ENCODE results near the gene HS3ST3A1.
"Not testable (repeated sequence)": the region's sequence is repeated elsewhere in the genome, so short reads cannot be mapped to it uniquely, and the experiment has no call there.

The HS3ST3A1 gene

GRCh38 chr17:13575466-13575865, 26.3 kb downstream of the HS3ST3A1 start:
- no peak for DNase-seq

- DNase-seq = no peak
Measured at GRCh38 chr17:13572581-13572980, 29.1 kb downstream of the HS3ST3A1 start.

DNA sequence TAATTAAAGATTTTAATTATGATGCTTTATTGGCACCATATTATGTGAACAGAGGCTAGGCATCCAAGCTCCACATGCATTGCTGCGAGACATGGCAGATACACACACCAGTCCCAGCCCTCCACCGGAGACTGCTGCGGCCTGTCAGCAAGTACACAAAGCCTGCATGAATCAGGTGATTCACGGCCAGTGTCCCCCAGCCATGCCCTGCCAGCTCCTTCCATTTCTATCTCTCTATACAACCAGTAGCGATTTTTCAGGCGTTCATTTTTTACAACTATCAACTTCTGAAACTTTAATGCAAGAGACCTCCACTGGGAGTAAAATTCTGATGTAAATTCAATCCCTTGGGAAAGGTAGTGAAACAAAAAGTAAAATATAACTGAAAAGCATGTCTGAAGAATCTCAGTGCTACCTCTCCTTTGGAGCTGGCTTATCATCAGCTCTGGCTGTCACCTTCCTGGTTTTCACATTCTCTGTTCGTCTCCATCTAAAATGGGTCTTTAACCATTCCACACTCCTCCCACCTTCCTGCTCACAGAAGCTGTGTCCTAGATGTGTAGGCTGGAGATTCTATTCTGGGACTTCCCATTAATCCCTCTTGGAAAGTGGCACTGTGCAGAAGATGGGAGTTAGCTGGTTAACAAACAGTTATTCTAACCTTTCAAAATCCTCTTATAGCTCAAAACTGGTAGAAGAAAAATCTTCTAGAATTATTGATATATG, 32.2 kb downstream of the HS3ST3A1 start:
- DNase-seq = no peak

- DNase-seq = no peak
Measured at GRCh38 chr17:13568582-13569397, 32.9 kb downstream of the HS3ST3A1 start.

DNA sequence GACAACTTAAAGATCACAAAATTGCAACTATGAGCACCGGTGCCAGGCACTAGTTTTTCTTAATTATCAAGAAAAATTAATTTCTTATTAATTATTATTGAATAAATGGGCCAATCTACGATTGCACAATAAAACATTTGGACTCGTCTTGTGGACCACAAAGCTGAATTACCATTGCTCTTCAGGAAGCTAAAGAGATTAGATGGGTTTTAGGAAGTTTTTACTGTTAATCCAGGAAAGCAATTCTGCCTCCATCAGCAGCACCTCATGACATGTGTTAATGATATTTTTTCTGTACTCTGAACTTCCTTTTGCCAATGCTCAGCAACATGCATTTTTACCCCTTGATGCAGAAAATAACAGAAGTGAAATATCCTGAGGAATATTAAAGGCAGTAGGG, 37.9 kb downstream of the HS3ST3A1 start:
- DNase-seq = no peak

- no peak for DNase-seq
Measured at GRCh38 chr17:13562271-13562800, 39.4 kb downstream of the HS3ST3A1 start.

GRCh38 chr17:13561606-13562270, 40.0 kb downstream of the HS3ST3A1 start:
- DNase-seq = no peak

GRCh38 chr17:13560935-13561334, 40.8 kb downstream of the HS3ST3A1 start:
- no peak for DNase-seq

DNA sequence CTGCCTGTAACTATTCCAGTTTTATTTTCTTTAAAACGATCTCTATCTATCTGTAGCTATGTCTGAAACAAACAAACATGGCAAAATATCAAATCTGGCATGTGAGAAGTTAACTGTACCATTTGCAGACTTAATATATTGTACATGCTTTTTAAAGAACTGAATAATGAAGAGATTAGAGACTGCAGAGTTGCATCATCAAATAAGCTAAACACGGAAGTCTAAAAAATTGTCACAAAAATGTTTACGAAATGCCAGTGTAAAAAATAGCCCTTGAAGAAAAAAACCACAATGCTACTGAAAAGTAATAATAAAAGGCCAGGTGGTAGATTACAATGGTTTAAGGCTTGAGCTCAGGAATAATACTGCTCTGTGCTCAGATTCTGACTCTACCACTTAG, 43.1 kb downstream of the HS3ST3A1 start:
- no peak for DNase-seq

GRCh38 chr17:13557077-13557476, 44.7 kb downstream of the HS3ST3A1 start:
- DNase-seq = no peak

DNA sequence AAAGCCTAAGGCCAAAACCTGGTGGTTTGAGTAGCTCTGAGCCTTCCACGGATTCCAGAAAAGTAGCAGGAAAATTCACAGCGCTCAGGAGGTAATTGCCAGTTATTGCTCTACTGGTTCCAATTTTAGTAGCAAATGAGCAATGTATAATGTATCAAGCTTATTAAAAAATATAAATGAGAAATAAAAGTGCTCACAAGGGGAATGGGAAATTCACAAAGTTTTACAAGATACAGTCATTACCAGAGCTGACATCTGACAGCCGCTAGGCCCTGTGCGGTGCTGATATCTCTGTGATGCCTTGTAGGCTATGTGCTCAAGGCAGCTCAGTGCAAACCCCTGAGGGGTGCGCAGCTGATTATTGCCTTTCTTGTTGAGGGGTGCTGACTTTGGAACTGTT, 47.5 kb downstream of the HS3ST3A1 start:
- DNase-seq = no peak

GRCh38 chr17:13550291-13550690, 51.4 kb downstream of the HS3ST3A1 start:
- DNase-seq = no peak

DNA sequence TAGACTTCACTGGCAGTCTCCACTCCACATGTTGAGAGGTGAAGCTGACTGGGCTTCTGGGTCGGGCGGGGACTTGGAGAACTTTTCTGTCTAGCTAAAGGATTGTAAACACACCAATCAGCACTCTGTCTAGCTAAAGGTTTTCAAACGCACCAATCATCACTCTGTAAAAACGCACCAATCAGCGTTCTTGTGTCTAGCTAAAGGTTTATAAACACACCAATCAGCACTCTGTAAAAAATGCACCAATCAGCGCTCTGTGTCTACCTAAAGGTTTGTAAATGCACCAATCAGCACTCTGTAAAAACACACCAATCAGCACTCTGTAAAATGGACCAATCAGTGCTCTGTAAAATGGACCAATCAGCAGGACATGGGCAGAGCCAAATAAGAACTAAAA, 53.2 kb downstream of the HS3ST3A1 start:
- DNase-seq = not testable (repeated sequence)

DNA sequence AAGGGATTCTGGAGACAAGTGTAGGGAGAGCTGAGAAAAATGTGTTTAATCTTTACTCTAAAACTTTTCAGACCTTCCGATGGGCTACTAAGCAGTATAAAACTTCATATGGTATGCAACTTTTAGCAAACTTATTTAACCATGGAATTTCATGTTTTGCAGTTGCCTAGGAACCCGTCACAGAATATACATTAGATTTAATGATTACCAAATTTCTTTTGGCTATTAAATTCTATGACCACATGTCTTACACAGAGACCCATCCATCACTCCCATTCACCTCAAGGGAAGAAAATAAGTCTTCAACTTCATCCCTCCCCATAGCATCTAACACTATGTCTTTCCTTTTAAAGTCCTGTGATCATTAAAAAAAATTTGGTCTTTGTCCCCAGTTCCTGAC, 54.9 kb downstream of the HS3ST3A1 start:
- DNase-seq = no peak

DNA sequence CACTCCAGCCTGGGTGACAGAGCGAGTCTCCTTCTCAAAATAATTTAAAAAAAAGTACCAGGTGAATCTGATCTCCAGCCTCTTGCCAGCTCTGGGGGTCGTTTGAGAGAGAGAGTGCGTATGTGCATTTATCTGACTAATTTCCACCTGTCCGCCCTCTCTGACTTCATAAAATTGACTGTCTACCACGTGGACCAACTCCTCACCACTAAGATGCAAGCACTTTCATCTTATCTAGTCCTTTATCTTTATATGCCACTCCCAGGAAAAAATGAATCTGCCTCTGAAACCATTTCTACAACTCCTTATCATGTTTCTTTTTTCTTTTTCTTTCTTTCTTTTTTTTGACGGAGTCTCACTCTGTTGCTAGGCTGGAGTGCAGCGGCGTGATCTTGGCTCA, 55.8 kb downstream of the HS3ST3A1 start:
- DNase-seq = no peak

- DNase-seq = no peak
Measured at GRCh38 chr17:13544765-13545164, 57.0 kb downstream of the HS3ST3A1 start.

DNA sequence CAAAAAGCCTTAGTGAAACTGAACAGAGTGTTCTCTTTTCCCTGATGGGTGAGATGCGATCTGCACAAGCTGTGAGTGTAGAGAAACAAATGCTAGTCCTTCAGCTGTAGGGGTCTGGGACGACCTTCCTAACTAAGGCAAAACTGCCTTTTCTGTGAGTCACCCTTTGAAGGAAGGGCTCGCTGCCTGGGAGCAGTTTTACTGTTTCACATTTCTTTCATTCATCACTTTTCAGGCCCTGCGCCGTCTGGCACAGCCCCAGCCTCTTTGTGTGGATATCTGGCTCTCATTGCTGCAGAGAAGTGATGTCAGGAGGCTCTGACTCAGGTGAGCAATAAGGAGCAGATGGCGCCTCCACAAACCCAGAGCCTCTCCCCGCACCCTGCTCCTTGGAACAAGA, 57.4 kb downstream of the HS3ST3A1 start:
- no peak for DNase-seq

DNA sequence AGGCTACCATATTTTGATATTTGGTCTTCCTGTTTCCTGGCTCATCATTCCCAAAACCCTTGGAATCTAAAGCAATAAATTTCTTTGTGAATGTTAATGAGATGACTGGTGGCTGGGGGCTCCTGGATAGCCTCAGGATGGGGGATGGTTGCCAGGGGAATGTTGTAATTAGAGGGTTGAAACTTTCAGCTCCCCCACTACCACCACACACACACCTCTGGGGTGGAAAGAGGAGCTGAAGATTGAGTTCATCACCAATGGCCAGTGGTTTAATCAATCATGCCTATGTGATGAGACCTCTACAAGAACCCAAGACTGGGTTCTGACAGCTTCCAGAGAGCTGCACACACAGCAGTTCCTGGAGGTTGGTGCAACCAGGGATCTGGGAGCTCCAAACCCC, 59.1 kb downstream of the HS3ST3A1 start:
- no peak for DNase-seq

- no peak for DNase-seq
Measured at GRCh38 chr17:13541032-13541480, 60.7 kb downstream of the HS3ST3A1 start.

- no peak for DNase-seq
Measured at GRCh38 chr17:13540546-13540945, 61.2 kb downstream of the HS3ST3A1 start.

DNA sequence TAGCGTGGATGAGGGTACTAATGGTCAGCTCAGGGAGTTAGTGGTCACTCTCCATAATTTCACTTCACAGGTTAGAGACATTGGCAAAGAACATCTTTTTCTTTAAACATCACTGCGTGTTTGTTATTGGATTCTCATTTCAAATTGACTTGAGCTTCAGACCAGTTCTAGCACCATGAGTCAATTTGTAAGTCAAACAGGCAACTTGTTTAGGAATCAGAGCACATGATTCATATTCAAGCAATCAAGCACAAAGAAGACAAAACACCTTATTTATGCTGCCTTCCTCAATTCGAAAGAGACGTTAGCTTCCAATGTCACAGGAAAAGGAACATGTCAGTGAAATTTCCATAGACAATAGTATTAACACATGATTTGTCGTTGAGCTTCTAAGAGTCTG, 62.3 kb downstream of the HS3ST3A1 start:
- DNase-seq = no peak

DNA sequence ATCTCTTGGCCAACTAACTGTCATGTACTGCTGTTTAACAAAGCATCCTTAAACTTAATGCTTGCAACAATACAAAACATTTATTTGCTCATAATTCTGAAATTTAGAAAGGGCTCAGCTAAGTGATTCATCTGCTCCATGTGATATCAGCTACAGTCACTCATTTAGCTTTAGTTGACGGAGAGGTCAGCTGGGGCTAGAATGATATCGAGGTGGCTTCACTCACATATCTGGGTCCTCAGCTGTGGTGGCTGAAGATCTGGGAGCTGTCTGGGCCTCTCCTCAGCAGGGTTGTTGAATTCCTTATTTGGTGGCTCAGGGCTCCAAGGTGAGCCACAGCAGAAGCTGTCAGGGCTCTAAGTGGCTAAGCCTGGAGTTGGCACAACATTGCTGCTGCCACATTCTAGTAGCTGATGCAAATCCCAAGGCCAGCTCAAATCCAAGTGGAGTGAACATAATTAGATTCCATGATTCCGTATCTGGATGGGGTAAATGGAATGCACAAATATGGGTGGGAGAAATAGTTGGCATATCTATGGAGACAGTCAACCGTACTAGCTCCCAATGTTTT, 62.8 kb downstream of the HS3ST3A1 start:
- DNase-seq = no peak
